ENCODE results near the gene TMEM11. TPM values are rescaled to one million over a fixed set of nuclear protein-coding genes. Genes with fewer than 3 reads are reported as not detected.
A peak's percentile ranks its signal among the peaks of the same experiment; 100 is the strongest.

The TMEM11 gene
- total RNA-seq, 1 donor from 2014 or later = 17.3 TPM

DNA sequence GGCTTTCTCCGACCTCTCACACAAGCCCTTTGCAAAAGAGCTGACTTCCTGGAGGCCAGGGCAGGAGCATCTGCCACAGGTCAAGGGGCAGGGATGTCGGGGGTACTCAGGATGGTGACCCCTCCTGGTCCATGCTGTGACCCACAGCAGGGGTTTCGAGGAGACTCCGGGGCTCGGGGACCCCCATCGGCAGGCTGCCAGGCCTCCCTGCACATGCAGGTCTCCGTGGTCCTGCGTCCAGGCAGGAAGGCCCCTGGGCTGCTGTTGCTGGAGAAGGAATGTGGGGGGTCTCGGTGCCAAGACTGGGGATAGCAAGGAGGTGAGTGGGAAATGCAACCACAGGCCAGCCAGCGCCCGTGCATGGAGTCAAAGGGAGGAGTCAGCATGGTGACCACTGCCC lies 27.6 kb upstream of the TMEM11 start:
- Histone ChIP-seq H3K4me2 (no peak overlapping the region), H4K20me1 (ENCODE audit: low read depth) (peaks cover 16% of the 10 kb centered on the region), H3K9me3 (ENCODE audit: low read depth) (no peaks in the 10 kb centered on the region), H2AFZ (replicated peaks) (no peak overlapping the region), H3K9ac (no peak overlapping the region), H3K79me2 (ENCODE audit: low read depth) (no peaks in the 10 kb centered on the region), H3K36me3 (no peaks in the 10 kb centered on the region), H3K4me1 (peaks cover 28% of the 10 kb centered on the region), H3K4me3 (no peak overlapping the region), H3K27ac (no peak overlapping the region), H3F3A (ENCODE audit: low read depth) (peaks cover 8% of the 10 kb centered on the region), H3K27me3 (no peaks in the 10 kb centered on the region)
- Mint-ChIP-seq H3K9me3 (no peaks in the 10 kb centered on the region), H3K4me3 (no peak overlapping the region), H3K27me3 (ENCODE audit: insufficient read depth, low read depth) (peaks cover 6% of the 10 kb centered on the region), H3K27ac (no peak overlapping the region), H3K4me1 (peaks cover 24% of the 10 kb centered on the region), H3K36me3 (no peaks in the 10 kb centered on the region)
- DNase-seq (ENCODE audit: low spot score) = no peak
- TF ChIP-seq EZH2 (IDR thresholded peaks at IDR 0.05) (no peak), CTCF (IDR thresholded peaks at IDR 0.05) (no peak), EZH2phosphoT487 (IDR thresholded peaks at IDR 0.05) (no peak)

GRCh38 chr17:21240369-21241055 lies 26.6 kb upstream of the TMEM11 start:
- Mint-ChIP-seq H3K27me3 (ENCODE audit: insufficient read depth, low read depth) (peaks cover 6% of the 10 kb centered on the region), H3K4me1 (peaks cover 24% of the 10 kb centered on the region), H3K36me3 (no peaks in the 10 kb centered on the region), H3K4me3 (no peak overlapping the region), H3K27ac (peak overlapping the region; percentile 63), H3K9me3 (no peaks in the 10 kb centered on the region)
- no peak for DNase-seq (ENCODE audit: low spot score)
- H3K27me3 ChIP-seq = no peaks in the 10 kb centered on the region
- H3K79me2 ChIP-seq (ENCODE audit: low read depth) = no peaks in the 10 kb centered on the region
- H3K4me2 ChIP-seq = peak overlapping the region; percentile 21
- H3K4me3 ChIP-seq = no peak overlapping the region
- H3K9ac ChIP-seq = no peak overlapping the region
- peaks cover 8% of the 10 kb centered on the region for H3F3A ChIP-seq (ENCODE audit: low read depth)
- H3K36me3 ChIP-seq = no peaks in the 10 kb centered on the region
- peaks cover 12% of the 10 kb centered on the region for H4K20me1 ChIP-seq (ENCODE audit: low read depth)
- TF ChIP-seq EZH2phosphoT487 (IDR thresholded peaks at IDR 0.05) = no peak
- no peak for TF ChIP-seq CTCF (IDR thresholded peaks at IDR 0.05)
- TF ChIP-seq EZH2 (IDR thresholded peaks at IDR 0.05) = no peak
- H2AFZ ChIP-seq (replicated peaks) = peak overlapping the region; percentile 1
- no peaks in the 10 kb centered on the region for H3K9me3 ChIP-seq (ENCODE audit: low read depth)
- H3K4me1 ChIP-seq = peaks cover 24% of the 10 kb centered on the region
- H3K27ac ChIP-seq = no peak overlapping the region

- Mint-ChIP-seq H3K27me3 (ENCODE audit: insufficient read depth, low read depth) (peaks cover 6% of the 10 kb centered on the region), H3K4me3 (no peak overlapping the region), H3K27ac (peak overlapping the region; percentile 63), H3K9me3 (no peaks in the 10 kb centered on the region), H3K4me1 (peaks cover 24% of the 10 kb centered on the region), H3K36me3 (no peaks in the 10 kb centered on the region)
- Histone ChIP-seq H3K4me1 (peaks cover 24% of the 10 kb centered on the region), H3K36me3 (no peaks in the 10 kb centered on the region), H3K4me2 (peak overlapping the region; percentile 21), H2AFZ (replicated peaks) (peak overlapping the region; percentile 1), H3K9ac (no peak overlapping the region), H3K27me3 (no peaks in the 10 kb centered on the region), H3K9me3 (ENCODE audit: low read depth) (no peaks in the 10 kb centered on the region), H3F3A (ENCODE audit: low read depth) (peaks cover 8% of the 10 kb centered on the region), H4K20me1 (ENCODE audit: low read depth) (peaks cover 9% of the 10 kb centered on the region), H3K27ac (no peak overlapping the region), H3K79me2 (ENCODE audit: low read depth) (no peaks in the 10 kb centered on the region), H3K4me3 (no peak overlapping the region)
- peak; percentile 58 for DNase-seq (ENCODE audit: low spot score)
- TF ChIP-seq CTCF (IDR thresholded peaks at IDR 0.05) (peak; percentile 60), EZH2phosphoT487 (IDR thresholded peaks at IDR 0.05) (no peak)
Measured at GRCh38 chr17:21239680-21240368, 25.9 kb upstream of the TMEM11 start.
